ENCODE data around the gene COX19. TPM values are rescaled to one million over a fixed set of nuclear protein-coding genes. Genes with fewer than 3 reads are reported as not detected.
A peak's percentile ranks its signal among the peaks of the same experiment; 100 is the strongest.

The COX19 gene
- total and polyA plus RNA-seq, 2 donors (not counting 1 experiment from before 2014, with no cell fraction given), result 14.7 to 38.3 TPM

DNA sequence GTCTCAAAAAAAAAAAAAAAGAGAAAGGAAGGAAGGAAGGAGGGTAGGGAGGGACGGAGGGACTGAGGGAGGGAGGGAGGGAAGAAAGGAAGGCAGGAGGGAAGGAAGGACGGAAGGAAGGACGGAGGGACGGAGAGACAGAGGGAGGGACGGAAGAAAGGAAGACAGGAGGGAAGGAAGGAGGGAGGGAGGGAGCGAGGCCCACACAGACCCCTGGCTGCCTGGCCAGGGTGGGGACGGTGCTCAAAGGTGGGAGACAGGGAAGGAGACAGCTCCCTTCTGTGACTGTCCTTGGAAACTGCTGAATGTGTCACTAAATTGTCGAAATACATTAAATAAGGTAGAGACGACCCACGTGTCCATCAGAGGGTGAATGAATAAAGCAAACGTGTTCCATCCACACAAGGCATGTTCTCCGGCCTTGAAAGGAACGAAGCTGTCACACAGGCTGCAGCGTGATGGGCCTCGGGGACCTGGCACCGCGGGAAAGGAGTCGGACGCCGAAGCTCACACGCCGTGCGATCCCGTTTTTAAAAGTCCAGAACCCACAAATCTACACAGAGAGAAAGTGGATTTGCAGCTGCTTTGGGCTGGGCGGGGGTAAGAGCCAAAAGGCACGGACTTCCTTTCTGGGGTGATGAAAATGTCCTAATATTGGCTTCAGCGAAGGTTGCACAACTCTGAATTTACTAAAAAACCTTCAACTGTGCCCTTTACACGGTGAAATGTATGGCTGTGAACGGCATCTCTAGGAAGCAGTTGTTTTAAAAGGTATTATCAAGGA lies 44.2 kb downstream of the COX19 start:
- Mint-ChIP-seq H3K9me3 (ENCODE audit: insufficient read depth) (no peaks in the 10 kb centered on the region), H3K4me3 (no peak overlapping the region), H3K27ac (peak overlapping the region; percentile 37), H3K4me1 (peaks cover 20% of the 10 kb centered on the region), H3K27me3 (peaks cover 3% of the 10 kb centered on the region)
- H4K20me1 ChIP-seq (ENCODE audit: control insufficient read depth, insufficient read depth, low read length, poor library complexity, severe bottlenecking), result no peaks in the 10 kb centered on the region
- H3K79me2 ChIP-seq (ENCODE audit: control insufficient read depth, insufficient read depth, low read length), result no peaks in the 10 kb centered on the region
- no peak overlapping the region for H3K4me2 ChIP-seq (replicated peaks; ENCODE audit: low read depth, low read length, poor library complexity, severe bottlenecking)
- H3K4me3 ChIP-seq (ENCODE audit: control extremely low read depth in 1 of 5, extremely low read depth in 1 of 5, insufficient read depth in 1 of 5, low read depth in 2 of 5, low read length in 4 of 5), result no peak overlapping the region
- H3K9ac ChIP-seq (ENCODE audit: low read length), result no peak overlapping the region
- ATAC-seq (ENCODE audit: low read depth), result no peak
- ChIA-PET POLR2A (no interaction called here), CTCF (interaction anchor here (1.7 kb wide), 1 partner anchor 62 kb away, joined by 6 read pairs; no protein-coding TSS in a partner anchor)
- H3K27me3 ChIP-seq (replicated peaks in 1 of 4; ENCODE audit: control extremely low read depth in 1 of 4, control insufficient read depth in 3 of 4, insufficient read depth in 4 of 4, low read length in 3 of 4), result no peaks in the 10 kb centered on the region
- DNase-seq, result no peak
- TF ChIP-seq, protein P1, sequence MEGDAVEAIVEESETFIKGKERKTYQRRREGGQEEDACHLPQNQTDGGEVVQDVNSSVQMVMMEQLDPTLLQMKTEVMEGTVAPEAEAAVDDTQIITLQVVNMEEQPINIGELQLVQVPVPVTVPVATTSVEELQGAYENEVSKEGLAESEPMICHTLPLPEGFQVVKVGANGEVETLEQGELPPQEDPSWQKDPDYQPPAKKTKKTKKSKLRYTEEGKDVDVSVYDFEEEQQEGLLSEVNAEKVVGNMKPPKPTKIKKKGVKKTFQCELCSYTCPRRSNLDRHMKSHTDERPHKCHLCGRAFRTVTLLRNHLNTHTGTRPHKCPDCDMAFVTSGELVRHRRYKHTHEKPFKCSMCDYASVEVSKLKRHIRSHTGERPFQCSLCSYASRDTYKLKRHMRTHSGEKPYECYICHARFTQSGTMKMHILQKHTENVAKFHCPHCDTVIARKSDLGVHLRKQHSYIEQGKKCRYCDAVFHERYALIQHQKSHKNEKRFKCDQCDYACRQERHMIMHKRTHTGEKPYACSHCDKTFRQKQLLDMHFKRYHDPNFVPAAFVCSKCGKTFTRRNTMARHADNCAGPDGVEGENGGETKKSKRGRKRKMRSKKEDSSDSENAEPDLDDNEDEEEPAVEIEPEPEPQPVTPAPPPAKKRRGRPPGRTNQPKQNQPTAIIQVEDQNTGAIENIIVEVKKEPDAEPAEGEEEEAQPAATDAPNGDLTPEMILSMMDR (IDR thresholded peaks at IDR 0.05), result no peak
- TF ChIP-seq EZH2 (IDR thresholded peaks at IDR 0.05; ENCODE audit: borderline replicate concordance, insufficient read depth, low read depth, low read length, poor library complexity, severe bottlenecking), result no peak
- no peaks in the 10 kb centered on the region for H3K9me3 ChIP-seq (ENCODE audit: control extremely low read depth in 1 of 3, control insufficient read depth in 2 of 3, insufficient read depth in 1 of 3, low read length in 2 of 3)
- intact Hi-C loops (cut with micrococcal nuclease), result no loop called here
- H2AFZ ChIP-seq (ENCODE audit: insufficient read depth, low read depth, low read length, poor library complexity, severe bottlenecking), result no peak overlapping the region
- WGBS (ENCODE audit: insufficient coverage), result 93% methylated on average over 21 of the region's 29 CpGs
- H3K27ac ChIP-seq (ENCODE audit: low read length in 2 of 2), result no peak overlapping the region
- no peaks in the 10 kb centered on the region for H3K36me3 ChIP-seq (replicated peaks in 1 of 2; ENCODE audit: control extremely low read depth in 1 of 2, control insufficient read depth in 1 of 2, extremely low read depth in 1 of 2, insufficient read depth in 2 of 2, low read length in 1 of 2)
- peaks cover 4 to 16% of the 10 kb centered on the region in 2 donors for H3K4me1 ChIP-seq (ENCODE audit: control insufficient read depth in 2 of 2, insufficient read depth in 2 of 2, low read length in 2 of 2)

GRCh38 chr7:929311-929711 lies 46.0 kb downstream of the COX19 start:
- Mint-ChIP-seq H3K4me1 (peaks cover 25% of the 10 kb centered on the region), H3K27me3 (peaks cover 3% of the 10 kb centered on the region), H3K27ac (peak overlapping the region; percentile 41), H3K4me3 (peak overlapping the region; percentile 26), H3K9me3 (ENCODE audit: insufficient read depth) (no peaks in the 10 kb centered on the region)
- Histone ChIP-seq H3K4me1 (ENCODE audit: control insufficient read depth in 2 of 2, insufficient read depth in 2 of 2, low read length in 2 of 2) (peaks cover 11 to 33% of the 10 kb centered on the region in 2 donors), H3K27me3 (replicated peaks in 1 of 4; ENCODE audit: control extremely low read depth in 1 of 4, control insufficient read depth in 3 of 4, insufficient read depth in 4 of 4, low read length in 3 of 4) (no peaks in the 10 kb centered on the region), H3K4me3 (ENCODE audit: control extremely low read depth in 1 of 5, extremely low read depth in 1 of 5, insufficient read depth in 1 of 5, low read depth in 2 of 5, low read length in 4 of 5) (no peak overlapping the region), H3K9ac (ENCODE audit: low read length) (no peak overlapping the region), H3K9me3 (ENCODE audit: control extremely low read depth in 1 of 3, control insufficient read depth in 2 of 3, insufficient read depth in 1 of 3, low read length in 2 of 3) (no peaks in the 10 kb centered on the region), H2AFZ (ENCODE audit: insufficient read depth, low read depth, low read length, poor library complexity, severe bottlenecking) (no peak overlapping the region), H3K79me2 (ENCODE audit: control insufficient read depth, insufficient read depth, low read length) (no peaks in the 10 kb centered on the region), H3K36me3 (replicated peaks in 1 of 2; ENCODE audit: control extremely low read depth in 1 of 2, control insufficient read depth in 1 of 2, extremely low read depth in 1 of 2, insufficient read depth in 2 of 2, low read length in 1 of 2) (no peaks in the 10 kb centered on the region), H4K20me1 (ENCODE audit: control insufficient read depth, insufficient read depth, low read length, poor library complexity, severe bottlenecking) (no peaks in the 10 kb centered on the region), H3K27ac (ENCODE audit: low read length in 2 of 2) (no peak overlapping the region), H3K4me2 (replicated peaks; ENCODE audit: low read depth, low read length, poor library complexity, severe bottlenecking) (no peak overlapping the region)
- ATAC-seq (ENCODE audit: low read depth), result no peak
- DNase-seq, result no peak
- ChIA-PET CTCF (interaction anchor here (0.7 kb wide), 1 partner anchor 246 kb away, joined by 3 read pairs; no protein-coding TSS in a partner anchor), POLR2A (interaction anchor here (0.6 to 0.9 kb wide), 2 partner anchors 20 to 21 kb away, joined by 3 to 5 read pairs; no protein-coding TSS in a partner anchor)
- intact Hi-C loops (cut with micrococcal nuclease), result no loop called here
- 100% methylated on average over 1 of the region's 14 CpGs for WGBS (ENCODE audit: insufficient coverage)
- TF ChIP-seq EZH2 (IDR thresholded peaks at IDR 0.05; ENCODE audit: borderline replicate concordance, insufficient read depth, low read depth, low read length, poor library complexity, severe bottlenecking), result no peak
- TF ChIP-seq, protein P1 (IDR thresholded peaks at IDR 0.05), result no peak

All from B cell (primary cell).